ENCODE data around the gene STK10.
"Not testable (repeated sequence)": the region's sequence is repeated elsewhere in the genome, so short reads cannot be mapped to it uniquely, and the experiment has no call there.

STK10 gene

DNA sequence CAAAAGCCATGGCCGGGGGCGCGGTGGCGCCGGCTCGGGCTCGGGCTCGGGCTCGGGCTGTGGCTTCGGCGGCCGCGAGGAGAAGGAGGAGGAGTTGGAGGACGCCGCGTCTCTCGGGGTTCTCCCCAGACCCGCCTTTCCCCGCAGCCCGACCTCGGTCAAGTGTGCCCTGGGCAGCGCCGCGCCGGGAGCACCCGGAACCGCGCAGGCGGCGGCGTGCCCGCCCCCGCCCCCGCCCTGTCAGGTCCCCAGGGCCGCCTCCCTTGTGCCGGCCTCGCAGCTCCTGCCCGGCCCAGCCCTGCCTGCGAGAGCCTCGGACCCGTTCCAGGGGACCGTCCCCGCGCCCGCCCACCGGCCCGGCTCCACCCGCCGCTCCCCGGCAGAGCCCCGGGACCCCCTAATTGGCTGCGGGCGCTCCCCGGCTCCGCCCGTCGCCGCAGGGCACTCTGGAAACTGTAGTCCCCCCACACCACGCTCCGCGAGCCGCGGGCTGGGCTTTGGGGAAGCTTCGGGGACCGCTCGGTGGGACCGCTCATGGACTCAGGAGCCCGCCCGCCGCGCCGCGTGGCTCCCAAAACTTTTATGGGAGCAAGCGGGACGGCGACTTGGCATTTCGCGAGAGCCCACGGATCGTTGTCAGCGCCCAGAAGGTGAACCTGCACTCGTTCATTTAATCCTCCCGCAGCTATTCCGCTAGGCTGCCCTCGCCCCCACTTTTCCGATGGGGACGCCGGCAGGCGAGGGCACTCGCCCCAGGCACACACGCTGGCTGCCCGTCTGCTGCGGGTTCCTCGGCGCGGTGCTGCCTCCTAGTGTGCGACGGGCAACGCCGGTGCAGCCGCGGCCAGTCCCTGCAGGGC is at the start of gene STK10:
Gene STK10 (minus strand): TSS at position 192 of the 860 bp plus-strand sequence. CDS start 182 bp downstream, at position 10.
- in situ Hi-C loops (cut with MboI; ENCODE audit: low sequenced_read_pairs), result no loop called here

DNA sequence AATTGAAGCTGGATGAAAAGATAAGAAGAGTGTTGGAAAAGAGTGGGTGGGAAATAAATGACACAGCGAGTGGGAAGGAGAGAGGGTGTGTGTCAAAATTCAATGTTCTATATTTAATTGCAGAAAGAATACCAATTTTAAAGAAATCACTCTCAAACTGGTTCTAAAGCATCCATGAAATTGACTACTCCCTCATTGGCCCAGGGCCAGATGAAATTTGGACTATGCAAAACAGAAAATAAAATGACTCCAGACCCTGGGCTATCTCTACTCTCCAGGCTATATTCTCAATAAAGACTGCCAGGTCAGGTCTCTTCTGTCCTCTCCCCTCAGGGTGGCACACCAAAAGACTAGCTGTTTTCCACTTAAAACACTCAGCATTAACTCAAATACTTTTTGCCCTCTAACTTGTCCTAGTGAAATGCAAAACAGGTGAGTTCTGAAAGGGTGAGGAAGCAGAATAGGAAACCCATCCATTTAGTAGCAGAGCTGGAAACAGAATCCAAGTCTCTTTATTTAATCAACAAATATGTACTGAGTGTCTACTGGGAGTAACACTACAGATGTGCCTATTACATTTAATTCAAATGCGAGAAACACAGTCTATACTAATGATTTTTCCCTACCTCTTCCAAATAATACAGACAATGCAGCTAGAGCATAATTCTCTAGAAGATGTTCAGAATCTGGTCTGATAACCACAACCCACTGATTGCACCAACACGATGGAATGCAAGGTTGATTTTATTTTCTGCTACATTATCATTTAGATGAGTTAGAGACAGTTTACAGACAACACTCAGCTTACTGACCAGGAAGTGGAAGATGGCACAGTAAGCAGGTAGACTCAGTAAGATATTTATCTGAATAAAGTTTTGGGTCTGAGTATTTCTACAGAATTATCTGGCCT is 48.1 kb upstream of the STK10 start:
- in situ Hi-C loops (cut with MboI; ENCODE audit: low sequenced_read_pairs), result no loop called here

DNA sequence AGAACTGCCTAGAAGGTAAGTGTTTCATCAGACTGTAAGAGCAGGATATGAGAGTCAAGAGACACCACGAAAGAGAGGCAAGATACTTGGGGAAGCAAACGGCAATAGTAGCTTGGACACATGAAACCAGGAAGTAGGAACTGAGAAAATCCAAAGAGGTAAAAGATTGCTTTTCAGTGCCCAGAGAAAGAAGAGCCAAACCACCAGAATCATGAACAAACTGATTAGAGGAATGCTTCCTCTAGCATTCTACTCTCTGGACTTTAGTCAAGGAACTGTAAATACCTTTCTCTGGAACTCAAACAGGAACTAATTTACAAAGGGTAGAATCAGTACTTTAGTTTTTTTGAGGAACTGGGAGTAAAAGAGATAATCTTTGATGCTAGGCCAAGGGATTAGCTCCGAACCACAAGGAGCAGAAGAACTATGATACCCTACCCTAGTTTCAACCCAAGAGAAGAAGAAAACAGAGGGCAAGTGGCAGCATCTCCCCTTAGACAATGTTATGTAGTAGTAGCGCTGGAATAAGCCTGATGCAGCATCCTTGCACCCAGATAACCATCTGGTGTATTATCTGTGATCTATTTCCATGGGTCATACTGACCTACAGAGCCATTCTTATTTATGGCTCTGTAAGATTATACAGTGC is 47.2 kb upstream of the STK10 start:
- in situ Hi-C loops (cut with MboI; ENCODE audit: low sequenced_read_pairs), result no loop called here

GRCh38 chr5:172234031-172234430 is 46.0 kb upstream of the STK10 start:
- in situ Hi-C loops (cut with MboI; ENCODE audit: low sequenced_read_pairs), result no loop called here

DNA sequence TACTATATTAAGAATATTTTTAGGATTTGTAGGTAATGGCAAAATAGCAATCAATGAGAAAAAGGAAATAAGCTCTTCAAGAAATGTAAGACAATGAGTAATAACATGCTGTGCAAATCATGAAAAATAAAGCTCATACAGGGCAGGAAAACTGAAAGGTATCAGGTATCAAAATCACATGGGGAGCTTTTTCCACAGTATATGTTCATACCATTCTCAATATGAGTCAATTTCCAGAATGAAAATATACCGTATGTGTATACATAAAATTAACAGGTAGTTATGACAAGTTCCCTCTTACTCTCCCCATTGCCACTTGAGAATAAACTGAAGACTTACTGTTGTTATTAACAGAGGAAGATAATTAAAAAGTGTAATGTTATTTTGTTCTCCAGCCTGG is 41.9 kb upstream of the STK10 start:
- in situ Hi-C loops (cut with MboI; ENCODE audit: low sequenced_read_pairs), result no loop called here

DNA sequence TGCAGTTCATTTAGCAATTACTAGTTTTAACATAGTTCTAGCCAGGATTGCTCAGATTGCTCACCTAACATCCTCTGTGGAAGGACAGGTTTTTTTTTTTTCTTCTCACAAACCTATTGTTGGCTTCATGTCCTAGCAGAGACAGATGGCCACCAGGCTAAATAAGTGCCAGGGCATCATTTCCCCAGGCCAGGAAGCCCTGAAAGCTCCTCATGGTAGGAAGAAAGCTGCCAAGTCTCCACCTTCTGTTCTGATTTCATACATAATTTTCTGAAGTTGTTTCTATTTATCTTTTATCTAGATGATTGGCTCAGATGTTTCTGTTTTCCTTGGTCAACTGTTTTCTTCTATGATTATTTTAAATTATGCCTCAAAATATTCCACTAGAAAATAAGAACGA is 37.0 kb upstream of the STK10 start:
- in situ Hi-C loops (cut with MboI; ENCODE audit: low sequenced_read_pairs), result no loop called here

DNA sequence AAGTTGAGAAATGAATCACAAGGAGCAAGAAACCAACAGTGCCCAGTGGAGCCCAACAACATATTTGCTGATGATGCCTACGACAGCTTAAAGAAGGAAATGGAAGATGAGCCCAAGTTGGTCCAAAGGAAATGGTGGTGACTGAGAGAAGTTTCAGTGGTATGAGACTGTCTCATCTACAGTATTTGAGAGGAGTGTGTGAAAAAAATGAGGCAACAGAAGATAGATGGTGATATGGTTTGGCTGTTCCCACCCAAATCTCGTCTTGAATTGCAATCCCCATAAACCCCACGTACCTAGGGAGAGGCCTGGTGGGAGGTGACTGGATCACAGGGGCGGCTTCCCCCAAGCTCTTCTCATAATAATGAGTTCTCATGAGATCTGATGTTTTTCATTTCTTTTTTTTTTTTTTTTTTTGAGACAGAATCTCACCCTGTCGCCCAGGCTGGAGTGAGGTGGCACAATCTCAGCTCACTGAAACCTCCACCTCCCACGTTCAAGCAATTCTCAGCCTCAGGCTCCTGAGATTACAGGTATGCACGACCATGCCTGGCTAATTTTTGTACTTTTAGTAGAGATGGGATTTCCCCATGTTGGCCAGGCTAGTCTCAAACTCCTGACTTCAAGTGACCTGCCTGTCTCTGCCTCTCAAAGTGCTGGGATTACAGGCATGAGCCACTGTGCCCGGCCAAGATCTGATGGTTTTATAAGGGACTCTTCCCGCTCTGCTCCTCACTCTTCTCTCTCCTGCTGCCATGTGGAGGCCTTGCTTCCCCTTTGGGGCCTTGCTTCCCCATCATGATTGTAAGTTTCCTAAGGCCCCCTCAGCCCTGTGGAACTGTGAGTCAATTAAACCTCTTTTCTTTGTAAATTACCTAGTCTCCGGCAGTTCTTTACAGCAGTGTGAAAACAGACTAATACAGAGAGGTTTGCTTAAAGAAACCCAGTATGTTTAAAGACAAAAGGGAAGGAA is 36.2 kb upstream of the STK10 start:
- in situ Hi-C loops (cut with MboI; ENCODE audit: low sequenced_read_pairs), result no loop called here

- in situ Hi-C loops (cut with MboI; ENCODE audit: low sequenced_read_pairs), result no loop called here
These were observed 31.3 kb upstream of the STK10 start for GRCh38 chr5:172219296-172219695.

DNA sequence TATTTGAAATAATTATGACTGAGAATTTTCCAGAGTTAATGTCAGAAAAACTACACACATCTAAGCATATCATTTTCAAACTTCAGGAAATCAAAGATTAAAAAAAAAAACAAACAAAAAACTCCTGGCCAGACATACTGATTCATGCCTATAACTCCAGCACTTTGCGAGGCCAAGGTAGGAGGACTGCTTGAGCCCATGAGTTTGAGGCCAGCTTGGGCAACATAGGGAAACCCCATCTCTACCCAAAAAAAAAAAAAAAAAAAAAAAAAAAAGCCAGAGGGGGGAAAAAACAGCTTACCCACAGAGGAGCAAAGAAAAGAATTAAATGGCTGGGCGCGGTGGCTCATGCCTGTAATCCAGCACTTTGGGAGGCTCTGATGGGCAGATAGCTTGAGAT is 28.3 kb upstream of the STK10 start:
- in situ Hi-C loops (cut with MboI; ENCODE audit: low sequenced_read_pairs), result no loop called here

- in situ Hi-C loops (cut with MboI; ENCODE audit: low sequenced_read_pairs), result no loop called here
These were observed 25.1 kb upstream of the STK10 start for GRCh38 chr5:172213126-172213525.

- in situ Hi-C loops (cut with MboI; ENCODE audit: low sequenced_read_pairs), result no loop called here
These were observed 23.7 kb upstream of the STK10 start for GRCh38 chr5:172211676-172212075.

DNA sequence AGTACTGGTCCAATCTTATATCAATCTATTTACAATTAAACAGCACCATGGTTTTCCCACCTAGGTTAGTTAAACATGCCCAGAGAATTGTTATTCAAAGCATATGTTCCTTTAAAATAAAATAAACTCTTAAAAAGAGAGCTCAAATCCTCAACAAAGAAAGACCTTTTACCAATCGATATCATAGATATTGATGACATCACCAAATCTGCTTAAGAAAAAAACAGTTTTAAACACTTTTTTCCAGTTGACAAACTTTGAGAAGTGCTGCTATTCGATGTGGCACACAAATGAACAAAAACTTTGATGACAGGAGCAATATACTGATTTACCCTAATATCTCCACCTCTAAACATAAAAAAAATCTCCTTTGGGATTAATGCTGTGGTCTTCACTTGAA is 21.7 kb upstream of the STK10 start:
- in situ Hi-C loops (cut with MboI; ENCODE audit: low sequenced_read_pairs), result no loop called here

DNA sequence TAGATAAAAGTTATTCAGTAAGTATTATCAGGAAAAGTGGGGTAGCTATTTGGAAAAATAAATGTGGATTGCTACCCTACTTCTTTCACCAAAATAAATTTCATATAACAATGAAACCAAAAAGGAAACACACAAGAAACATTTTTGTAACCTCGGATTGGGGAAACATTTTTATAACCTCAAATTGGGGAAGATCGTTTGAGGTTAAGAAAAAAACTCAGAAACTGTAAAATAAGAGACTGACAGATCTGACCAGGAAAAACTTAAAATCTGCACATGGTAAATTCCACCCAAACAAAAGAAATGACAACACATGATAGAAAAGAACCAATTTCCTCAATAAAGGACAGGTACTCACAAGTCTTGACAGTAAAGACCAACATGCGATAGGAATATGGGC is 19.5 kb upstream of the STK10 start:
- in situ Hi-C loops (cut with MboI; ENCODE audit: low sequenced_read_pairs), result no loop called here

DNA sequence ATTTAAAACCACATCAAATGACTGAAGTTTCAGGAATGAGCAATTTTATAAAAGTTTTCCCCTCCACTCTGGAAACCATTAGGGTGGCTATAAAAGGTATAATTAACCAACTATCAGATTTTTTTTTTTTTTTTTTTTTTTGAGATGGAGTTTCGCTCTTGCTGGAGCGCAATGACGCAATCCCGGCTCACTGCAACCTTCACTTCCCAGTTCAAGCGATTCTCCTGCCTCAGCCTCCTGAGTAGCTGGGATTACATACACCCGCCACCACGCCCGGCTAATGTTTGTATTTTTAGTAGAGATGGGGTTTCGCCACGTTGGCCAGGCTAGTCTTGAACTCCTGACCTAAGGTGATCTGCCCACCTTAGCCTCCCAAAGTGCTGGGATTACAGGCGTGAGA is 18.0 kb upstream of the STK10 start:
- in situ Hi-C loops (cut with MboI; ENCODE audit: low sequenced_read_pairs), result not testable (repeated sequence)

DNA sequence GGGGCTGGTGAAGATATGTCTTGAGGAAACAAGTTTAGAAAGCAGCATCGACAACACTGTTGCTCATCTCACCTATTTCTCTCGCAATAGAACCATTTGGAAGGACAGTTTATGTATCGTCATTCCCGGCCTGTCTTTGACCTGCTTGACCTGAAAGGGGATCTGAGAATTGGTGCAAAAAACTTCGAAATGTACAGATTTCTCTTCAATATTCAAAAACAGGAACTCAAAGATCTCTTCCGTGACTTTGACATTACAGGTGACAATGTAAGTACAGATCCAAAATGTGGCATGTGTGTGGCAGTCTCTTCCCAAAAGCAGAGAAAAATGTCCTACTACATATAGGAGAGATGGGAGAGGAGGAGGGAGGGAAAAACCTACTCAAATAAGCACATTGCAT is 12.5 kb upstream of the STK10 start:
- in situ Hi-C loops (cut with MboI; ENCODE audit: low sequenced_read_pairs), result no loop called here

- in situ Hi-C loops (cut with MboI; ENCODE audit: low sequenced_read_pairs), result no loop called here
These were observed 11.4 kb upstream of the STK10 start for GRCh38 chr5:172199446-172199845.

GRCh38 chr5:172197775-172198174 is 9.8 kb upstream of the STK10 start:
- in situ Hi-C loops (cut with MboI; ENCODE audit: low sequenced_read_pairs), result not testable (repeated sequence)

DNA sequence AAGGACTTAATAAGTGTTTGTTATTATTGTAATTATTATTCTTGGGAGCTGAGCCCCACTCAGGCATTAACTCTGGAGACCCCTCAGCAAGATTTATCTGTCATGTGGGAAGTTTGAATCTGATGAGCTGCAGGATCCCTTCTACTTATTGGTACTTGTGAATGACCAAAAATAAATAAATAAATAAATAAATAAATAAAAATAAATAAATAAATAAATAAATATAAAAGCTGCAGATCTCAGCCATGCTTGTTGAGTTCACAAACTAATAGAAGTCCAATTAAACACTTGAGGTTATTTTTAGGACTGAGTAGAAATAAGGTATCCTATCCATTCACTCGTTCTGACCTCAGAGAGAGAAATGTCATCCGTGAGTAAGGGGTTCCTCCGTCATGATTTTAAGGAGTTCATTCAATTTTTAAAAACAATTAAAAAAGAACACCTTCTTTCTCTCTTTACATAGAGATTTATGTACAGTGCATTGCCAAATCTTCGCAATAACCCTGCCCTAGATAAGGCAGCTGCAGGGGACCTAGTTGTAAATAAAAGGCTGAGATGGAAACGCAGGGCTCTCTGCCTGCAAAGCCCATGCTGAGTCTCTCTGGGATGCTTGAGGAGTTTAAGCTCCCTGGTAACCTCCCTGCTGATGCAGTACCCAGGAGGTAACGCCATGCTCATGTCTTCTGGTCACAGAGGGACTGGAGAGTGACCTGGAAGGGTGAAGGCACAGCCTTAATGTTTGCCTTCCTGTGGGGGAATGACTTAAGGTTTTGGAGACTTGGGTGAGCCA is 7.2 kb upstream of the STK10 start:
- in situ Hi-C loops (cut with MboI; ENCODE audit: low sequenced_read_pairs), result no loop called here

GRCh38 chr5:172193872-172194271 is 5.8 kb upstream of the STK10 start, which contains the start of gene EFCAB9:
TSS of gene EFCAB9 (plus strand) at chr5:172194172. CDS start at chr5:172194173, 1 bp downstream.
- in situ Hi-C loops (cut with MboI; ENCODE audit: low sequenced_read_pairs), result no loop called here

Measured in hTERT RPE-1 (cell line).